ENCODE data around the gene MFN2.
"Not testable (repeated sequence)": the region's sequence is repeated elsewhere in the genome, so short reads cannot be mapped to it uniquely, and the experiment has no call there.

Gene MFN2

DNA sequence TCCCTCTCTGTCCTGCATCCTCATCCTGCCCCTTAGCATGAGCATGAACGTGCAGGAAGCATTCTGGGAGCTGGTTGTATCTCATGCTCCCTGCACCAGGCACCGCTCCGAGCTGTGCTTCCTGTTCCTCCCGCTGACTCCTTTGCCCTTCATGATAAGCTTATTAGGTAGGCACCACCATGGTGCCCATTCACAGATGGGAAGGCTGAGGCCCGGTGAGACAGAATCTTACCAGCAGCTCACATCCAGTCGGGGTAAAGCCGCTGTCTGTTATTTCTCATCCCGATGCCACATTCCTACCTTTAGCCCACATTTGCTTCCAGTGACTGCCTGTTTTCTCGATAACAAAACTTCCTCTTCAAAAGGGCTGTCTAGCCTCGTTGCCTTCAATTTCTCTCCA lies 46.3 kb downstream of the MFN2 start:
- DNase-seq (ENCODE audit: low spot score) = no peak

DNA sequence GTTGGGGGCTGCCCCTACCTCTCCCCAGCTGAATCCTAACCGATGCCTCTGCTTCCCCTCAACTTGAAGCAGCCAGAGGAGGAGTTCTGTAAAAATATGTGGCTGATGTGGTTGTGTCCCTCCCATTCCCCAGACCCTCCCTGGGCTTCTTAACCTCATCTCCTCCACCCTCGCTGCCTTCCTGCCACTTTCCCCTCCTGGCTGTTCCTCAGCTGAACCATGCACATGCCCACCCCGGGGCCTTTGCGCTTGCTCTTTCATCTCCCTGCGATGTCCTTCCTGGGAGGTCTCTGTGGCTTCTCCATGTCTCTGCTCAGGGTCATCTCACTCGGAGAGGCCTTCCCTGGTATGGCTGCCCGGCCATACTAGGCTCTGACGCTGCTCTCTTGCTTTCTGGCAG lies 48.0 kb downstream of the MFN2 start:
- no peak for DNase-seq (ENCODE audit: low spot score)

DNA sequence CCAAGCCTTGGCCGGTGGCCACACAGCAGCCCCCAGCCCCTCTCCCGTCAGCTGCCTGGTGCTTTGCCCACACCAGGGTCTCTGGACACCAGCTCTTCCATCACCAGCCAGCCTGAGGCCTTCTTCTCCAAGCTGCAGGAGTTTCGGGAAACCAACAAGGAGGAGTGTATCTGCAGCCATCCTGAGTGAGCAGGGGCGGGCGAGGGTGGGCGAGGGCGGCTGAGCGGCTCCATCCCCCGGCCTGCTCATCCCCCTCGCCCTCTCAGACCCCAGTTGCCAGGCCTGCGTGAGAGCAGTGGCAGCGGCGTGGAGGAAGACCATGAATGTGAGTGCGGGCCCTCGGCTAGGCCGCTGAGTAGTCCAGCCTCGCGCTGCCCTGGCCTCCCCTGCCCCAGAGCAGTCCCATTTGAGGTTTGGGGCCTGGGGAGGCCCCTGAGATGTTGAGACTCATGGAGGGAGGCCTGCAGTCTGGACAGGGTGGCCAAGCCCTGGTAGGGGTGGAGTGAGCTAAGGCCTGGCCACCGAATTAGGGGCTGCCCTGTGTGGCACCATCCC lies 48.8 kb downstream of the MFN2 start:
- no peak for DNase-seq (ENCODE audit: low spot score)

DNA sequence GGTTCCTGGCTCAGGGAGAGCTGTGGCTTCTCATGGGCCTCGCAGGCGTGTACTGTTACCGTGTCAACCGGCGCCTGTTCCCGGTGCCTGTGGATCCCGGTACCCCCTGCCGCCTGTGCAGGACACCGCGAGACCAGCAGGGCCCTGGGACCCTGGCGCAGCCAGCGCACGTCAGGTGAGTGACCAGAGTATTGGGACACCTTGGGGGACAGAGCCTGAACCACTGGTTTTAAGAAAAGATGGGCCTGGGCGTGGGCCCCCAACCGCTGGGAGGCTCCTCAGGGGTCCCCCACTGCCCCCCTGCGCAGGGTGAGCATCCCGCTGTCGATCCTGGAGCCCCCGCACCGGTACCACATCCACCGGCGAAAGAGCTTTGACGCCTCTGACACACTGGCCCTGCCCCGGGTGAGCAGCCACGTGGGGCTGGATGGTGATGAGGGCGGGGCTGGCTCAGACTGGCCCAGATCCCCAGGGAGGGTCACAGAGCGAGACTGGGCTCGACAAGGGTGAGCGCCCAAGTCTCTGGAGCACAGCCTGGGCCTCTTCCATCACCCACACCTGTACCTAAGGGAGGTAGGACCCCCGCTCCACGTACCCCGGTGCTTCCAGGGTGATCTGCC lies 49.6 kb downstream of the MFN2 start:
- no peak for DNase-seq (ENCODE audit: low spot score)

DNA sequence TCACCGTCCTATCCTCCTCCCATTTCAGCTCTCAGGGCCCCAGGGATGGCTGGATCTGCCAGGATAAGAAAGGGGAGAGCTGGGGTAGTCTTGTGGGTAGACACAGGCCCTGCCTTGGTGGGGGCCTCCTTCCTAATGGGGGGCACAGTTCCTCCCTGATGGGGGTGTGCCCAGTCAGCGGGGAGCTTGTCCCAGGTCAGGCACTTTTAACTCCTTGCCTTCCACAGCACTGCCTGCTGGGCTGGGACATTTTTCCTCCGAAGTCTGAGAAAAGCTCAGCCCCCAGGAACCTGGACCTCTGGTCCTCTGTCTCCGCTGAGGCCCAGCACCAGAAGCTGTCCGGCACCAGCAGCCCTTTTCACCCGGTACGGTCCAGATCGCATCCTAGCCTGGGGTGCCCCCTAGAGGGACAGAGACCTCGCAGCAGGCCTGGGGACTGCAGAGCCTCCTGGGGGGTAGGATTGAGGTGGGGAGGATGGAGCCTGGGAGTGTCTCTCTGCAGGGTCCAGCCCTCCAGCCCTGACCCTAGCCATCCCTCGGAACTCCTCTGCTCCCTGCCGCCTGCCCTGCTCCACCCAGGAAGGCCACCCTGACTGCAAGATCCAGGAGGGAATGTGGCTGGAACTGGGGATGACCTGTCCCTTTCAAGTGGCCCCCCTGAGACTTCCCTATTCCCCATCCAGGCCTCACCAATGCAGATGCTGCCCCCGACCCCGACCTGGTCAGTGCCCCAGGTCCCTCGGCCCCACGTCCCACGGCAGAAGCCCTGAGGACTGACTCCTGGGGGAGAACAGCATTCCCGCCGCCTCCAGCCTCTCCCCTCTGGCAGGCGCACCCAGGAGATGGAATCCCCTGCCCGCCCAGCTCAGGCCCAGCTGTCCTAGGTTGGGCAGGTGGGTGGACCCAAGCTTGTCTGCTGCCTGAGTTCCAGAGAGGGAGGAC lies 51.1 kb downstream of the MFN2 start:
- peak; percentile 82 for DNase-seq (ENCODE audit: low spot score)

DNA sequence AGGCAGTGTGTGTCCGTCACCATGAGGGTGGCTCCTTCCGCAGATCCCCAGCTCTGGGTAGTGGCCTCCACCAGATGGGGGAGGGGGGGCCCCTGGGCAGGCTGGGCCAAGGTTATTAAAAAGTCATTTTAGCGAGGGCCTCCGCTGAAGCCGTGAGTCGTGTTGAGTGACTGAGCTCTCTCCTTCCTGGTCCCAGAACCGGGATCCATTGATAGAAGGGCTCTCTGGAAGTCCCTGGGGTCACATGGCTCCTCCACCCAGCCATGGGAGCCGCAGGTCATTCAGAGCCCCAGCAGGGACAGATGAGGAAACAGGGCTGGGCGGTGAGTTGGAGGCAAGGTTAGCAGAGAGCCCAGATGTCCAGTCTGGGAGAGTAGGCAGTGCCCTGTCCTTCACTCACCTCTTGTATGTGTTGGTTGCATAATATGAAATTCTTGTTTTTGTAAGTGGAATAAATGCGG lies 51.9 kb downstream of the MFN2 start:
- no peak for DNase-seq (ENCODE audit: low spot score)

DNA sequence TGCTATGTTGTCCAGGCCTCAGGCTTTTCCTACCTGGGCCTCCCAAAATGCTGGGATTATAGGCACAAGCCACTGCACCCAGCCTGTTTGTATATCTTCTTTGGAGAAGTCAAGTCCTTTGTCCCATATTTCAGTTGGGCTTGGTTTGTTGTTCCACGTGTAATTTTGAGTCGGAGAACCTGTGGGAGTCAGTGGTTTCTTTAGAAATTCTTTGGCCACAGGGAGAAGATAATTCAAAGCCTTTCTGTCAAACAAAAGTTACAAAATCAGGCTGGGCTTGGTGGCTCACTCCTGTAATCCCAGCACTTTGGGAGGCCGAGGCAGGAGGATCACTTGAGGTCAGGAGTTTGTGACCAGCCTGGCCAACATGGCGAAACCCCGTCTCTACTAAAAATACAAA lies 53.2 kb downstream of the MFN2 start:
- DNase-seq (ENCODE audit: low spot score) = not testable (repeated sequence)

DNA sequence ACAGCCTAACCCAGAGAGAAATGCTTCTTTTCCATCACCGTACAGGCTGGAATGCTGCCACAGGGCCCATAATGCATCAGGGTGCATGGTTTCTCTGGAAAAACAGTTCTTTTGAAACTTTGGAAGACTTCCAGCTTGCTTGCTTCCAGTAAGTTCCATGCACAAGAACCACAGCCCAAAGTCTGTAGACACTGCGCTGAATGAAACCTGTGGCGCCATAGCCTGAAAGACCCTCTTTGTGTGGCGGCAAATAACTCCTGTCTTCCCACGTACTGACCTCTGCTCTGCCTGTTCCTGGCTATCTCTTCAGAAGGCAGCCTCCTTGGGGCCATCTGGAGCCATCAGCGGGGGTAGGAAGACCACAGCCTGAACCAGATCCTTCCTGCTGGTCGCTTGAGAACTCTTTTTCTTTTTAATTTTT lies 54.1 kb downstream of the MFN2 start:
- no peak for DNase-seq (ENCODE audit: low spot score)

DNA sequence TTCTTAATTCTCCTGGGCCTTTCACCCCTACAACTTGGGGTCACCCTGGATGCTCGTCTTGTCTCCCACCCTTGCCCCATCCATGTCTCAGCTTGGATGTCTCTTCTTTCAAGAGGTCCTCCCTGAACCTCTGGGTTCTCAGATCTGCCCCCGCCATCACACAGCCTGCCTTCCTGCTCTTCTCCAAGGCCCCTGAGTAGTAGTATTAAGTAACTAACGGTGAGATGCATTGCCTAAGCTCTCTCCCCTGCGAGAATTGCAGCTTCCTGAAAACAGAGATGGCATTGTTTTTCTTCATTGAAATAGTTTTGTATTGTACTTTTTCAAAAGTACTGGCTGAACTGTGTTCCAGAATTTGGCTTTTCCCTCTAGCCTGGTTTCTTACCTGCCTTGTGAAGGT lies 55.1 kb downstream of the MFN2 start:
- DNase-seq (ENCODE audit: low spot score) = no peak

DNA sequence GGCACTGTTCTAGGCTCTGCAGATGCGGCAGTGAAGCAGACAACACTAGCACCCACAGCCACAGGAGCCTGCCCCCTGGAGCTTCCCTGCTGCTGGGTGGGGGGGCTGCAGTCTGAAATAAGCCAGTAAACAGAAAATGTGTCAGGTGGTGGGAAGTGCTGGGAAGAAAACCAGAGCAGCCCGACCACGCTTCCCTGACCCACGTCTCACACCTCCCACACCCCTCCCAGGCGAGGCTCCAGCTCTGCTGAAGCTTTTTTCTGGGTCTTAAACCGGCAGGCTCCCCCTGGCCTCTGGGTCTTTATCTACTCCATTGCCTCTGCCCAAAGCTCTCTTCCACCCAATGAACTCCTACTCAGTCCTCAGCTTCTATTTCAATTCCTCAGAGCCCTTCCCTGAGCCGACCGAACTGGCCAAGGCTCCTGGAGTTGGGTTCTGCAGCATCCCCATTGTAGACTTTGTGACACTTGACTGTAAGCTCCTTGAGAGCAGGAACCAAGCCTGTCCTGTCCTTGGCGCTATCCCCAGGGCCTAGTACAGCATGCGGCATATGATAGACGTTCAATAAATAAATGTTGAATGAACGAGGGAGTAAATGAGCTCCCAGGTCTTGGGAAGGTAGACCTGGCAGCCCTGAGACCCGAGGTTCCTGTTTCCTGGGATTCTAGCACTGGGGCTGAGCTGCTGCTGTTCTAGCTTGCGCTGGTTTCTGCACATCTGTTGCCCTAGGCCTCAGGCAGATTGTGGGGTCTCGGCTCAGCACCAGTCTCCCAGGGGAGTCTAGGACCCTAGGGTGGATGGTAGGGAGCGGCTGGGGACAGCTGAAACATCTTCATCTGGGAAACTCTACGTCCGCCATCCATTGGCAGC lies 57.5 kb downstream of the MFN2 start:
- DNase-seq (ENCODE audit: low spot score) = no peak

DNA sequence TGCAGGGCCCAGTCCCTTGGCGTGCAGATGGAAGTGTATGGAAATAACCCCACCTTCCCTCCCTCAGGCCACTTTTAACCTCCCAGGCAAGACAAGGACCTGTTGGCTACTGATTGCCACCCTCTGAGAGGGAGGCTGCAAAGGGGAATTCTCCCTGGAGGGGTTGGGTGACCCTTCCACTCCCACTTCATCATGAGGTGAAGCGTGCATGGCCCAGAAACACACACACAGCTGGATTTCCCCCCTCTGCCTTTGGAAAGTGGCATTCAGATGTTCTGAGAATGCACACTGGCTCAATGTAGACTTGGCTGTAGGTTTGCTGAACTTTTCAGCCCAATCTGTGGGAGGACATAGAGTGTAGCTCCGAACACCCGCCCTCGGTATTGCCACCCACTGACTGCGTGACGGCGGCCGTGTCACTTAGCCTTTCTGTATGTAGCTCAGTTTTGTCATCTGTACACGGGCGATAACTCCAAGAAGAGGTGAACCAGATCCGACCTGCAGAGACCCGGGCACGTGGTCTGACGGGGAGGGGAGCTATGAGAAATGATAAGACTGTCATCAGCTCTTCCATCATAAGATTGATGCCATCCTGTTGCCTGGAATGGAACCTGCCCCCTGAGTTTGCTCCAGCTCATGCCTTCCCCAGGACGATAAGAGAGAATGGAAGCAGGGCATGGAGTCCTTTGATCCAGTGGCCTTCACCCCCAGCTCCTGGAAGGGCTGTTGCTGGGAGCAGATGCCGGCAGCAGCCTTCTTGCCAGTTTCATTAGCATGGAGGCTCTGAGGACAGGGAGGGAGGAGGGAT lies 58.3 kb downstream of the MFN2 start:
- no peak for DNase-seq (ENCODE audit: low spot score)

DNA sequence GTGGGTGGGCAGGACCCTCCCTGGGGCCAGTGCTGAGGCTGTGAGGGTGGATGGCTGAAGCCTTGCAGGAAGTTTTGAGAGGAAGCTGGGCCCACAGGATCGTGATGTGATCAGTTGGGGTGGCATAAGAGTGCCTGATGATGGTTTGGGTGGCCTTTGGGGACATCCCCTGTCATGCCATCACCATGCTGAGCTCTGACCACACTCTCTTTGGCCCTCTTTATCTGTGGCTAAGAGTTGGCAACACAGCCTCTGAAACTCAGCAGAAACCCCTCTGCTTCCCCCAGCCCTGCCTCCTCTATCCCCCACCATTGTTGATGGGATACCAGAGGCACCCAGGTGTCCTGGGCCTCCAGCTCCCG lies 58.9 kb downstream of the MFN2 start:
- no peak for DNase-seq (ENCODE audit: low spot score)

DNA sequence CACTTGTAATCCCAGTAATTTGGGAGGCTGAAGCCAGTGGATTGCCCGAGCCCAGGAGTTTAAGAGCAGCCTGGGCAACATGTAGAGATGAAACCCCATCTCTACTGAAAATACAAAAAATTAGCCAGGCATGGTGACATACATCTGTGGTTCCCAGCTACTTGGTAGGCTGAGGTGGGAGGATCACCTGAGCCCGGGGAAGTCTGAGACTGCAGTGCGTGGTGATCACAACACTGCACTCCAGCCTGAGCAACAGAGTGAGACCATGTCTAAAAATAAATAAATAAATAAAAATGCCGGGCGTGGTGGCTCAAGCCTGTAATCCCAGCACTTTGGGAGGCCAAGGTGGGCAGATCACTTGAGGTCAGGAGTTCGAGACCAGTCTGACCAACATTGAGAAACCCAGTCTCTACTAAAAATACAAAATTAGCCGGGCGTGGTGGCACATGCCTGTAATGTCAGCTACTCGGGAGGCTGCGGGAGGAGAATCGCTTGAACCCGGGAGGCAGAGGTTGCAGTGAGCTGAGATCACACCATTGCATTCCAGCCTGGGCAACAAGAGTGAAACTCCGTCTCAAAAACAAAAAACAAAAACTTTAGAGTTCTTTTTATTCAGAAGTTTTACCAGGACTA lies 59.7 kb downstream of the MFN2 start:
- DNase-seq (ENCODE audit: low spot score) = not testable (repeated sequence)

DNA sequence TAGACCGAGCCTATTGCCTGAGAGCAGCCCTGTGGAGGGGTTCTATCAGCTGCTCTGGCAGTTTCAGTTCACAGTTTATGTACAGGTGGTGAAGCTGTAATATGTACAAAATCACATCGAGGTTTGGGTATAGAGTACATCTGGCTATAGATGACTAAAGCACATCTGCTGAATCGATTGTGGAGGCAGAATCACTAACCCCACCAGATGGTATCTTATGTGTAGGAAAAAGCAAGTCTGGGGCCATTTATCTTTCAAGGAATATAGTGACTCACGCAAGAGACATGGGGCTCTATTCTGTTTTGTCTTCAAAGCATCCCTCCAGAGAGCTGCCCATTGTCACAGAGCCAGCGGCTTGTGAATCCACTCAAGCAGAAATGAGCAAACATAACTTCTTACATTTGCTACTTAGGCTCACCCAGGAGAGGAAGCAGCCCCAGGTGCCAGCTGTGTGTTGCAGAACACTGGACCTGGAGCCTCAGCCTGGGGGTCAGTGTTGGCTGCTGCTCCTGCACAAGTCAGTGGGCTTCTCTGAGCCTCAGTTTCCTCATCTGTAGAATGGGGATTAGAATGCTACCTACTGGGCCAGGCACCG lies 60.3 kb downstream of the MFN2 start:
- DNase-seq (ENCODE audit: low spot score) = peak; percentile 86

DNA sequence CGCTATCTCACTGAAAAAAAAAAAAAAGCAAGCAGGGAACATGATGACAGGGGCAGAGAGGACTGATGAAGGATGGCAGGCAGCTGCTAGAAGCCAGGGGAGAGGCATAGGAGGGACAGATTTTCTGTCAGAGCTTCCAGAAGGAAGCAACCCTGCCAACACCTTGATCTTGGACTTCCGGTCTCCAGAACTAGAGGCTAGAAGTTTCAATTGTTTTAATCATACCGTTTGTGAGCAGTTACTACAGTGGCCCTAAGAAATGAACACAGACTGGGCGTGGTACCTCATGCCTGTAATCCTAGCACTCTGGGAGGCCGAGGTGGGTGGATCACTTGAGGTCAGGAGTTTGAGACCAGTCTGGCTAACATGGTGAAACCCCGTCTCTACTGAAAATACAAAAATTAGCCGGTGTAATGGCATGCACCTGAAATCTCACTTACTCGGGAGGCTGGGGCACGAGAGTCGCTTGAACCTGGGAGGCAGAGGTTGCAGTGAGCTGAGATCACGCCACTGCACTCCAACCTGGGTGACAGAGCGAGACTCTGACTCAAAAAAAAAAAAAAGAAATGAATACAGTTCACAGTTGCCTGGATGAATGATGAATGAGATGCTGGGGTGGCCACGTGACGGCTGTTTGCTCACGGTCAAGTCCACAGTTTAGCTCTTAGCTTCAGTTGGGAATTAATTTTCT lies 64.1 kb downstream of the MFN2 start:
- DNase-seq (ENCODE audit: low spot score) = not testable (repeated sequence)

DNA sequence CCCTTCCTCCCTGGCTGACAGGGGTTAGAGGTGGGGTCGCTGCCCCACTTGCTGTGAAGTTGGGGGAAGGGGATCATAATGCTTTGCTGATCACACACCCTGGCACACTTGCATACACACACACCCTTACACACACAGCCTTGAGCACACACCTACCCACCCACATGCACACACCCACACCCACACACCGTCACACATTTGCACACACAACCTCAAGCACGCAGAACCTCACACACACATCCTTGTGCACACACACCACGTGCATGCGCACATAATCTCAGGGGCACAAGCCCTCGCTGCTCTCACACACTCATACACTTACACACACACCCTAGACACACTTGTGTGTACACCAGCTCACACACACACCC lies 66.5 kb downstream of the MFN2 start:
- no peak for DNase-seq (ENCODE audit: low spot score)

DNA sequence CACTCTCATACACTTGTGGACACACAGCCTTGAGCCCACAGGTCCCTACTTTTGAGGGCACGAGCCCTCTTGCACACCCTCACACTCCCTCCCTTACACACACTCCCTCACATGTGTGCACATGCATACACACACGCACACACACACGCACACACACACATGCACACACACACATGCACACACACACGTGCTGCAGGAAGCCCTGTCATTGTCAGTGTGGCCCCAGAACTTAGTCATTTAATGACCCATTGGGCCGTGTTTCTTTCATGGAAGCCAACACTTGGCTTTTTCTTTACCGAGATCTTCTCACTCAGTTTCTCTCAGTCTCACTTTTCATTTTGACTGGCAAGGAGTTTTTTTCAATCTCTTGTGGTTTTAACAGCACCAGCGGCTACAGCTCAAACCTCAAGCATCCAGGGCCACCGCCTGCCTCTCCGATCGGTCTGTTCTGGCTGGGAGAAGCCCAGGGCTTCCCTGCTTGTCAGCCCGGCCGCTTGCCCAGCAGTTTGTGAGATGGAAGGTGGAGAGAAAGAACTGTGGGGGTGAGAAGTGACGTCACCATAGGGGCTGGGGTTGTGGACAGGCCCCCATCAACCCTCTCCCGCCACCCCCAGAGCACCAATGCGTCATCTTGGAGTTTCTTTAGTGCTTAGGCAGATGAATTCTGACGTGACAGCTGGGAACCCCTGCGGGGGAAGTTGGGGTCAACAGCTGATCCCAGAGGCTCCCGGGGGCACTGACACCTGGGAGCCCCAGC lies 67.1 kb downstream of the MFN2 start:
- DNase-seq (ENCODE audit: low spot score) = peak; percentile 52

DNA sequence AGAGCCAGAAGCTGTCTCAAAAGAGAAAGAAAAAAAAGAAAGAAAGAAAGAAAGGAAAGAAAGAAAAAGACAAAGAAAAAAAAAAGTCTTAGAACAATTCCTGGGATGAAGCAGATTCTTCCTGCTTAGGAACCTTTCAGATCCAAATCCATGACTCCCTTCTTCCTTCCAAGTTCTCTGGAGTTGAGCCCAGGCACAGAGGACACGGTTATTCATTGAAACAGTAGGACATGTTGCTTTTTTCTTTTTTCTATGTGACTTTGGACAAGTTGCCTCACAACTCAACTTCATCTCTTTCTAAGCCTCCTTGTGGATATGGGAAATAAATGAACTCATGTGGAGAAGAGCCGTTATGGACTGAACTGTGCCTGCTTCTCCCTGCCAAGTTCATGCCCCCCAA lies 68.1 kb downstream of the MFN2 start:
- no peak for DNase-seq (ENCODE audit: low spot score)

DNA sequence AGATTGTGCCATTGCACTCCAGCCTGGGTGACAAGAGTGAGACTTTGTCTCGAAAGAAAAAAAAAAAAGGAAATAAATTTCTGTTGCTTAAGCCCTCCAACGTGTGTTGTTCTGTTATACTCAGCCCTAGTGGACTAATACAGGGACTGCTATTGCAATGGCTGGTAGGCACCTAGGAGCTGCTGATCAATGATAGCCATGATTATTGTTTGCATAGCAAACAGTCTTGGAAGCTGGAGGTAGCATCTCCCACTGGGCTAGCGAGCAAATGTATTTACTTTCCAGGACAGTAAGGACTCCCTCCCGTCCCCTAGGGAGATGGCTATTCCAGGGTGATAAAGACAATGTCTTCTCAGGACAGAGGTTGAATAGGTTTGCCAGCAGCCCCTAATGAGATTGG lies 69.4 kb downstream of the MFN2 start:
- DNase-seq (ENCODE audit: low spot score) = no peak

Data from AG20443 (cell line).